GM18517 (cell line): Measurements from ENCODE around the gene CEACAM18.
"Not testable (repeated sequence)": the region's sequence is repeated elsewhere in the genome, so short reads cannot be mapped to it uniquely, and the experiment has no call there.

Source experiments
- ATAC-seq: cut with Tn5 transposase; IDR thresholded peaks from one replicate; pipeline ENCODE4 v1.9.1; 2021; ENCODE audit warnings: mild to moderate bottlenecking, moderate library complexity; ENCODE audit not compliant: unreplicated experiment

Gene CEACAM18

DNA sequence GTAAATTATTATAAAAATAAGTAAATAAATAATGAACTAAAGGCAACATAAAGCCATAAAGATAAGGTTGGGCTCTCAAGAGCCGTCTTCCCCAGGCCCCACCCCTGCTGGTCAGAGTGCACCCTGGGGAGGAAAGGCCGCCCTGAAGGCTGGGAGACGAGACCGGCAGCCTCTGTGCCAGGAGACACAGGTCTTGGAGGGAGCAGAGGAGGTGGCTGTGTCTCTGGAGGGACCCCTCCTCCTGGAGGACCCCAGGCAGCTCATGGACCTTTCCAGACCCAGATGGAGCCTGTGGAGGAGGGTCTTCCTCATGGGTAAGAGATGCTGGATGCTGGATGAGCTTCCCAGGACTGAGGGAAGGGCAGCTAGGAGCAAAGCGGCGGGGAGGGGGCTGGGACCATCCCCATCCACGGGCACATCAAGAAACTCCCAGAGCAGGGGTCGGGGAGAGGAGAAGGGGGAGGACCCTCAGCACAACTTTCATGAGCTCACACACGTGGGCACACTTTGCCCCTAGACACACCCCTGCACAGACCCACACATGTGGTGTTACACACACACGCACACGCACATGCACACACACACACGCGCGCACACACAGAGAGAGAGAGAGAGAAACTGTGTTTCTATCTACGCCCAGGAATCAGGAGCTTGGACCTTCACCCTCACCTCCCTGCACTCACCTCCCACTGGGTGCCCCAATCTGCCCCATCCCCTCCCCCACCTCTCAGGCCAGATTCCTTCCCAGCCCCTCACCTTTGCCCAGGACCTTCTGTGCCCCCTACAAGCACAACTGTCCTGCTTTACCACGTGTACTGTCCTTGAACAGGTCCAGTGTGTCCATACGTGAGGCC, at the start of gene CEACAM18:
Gene CEACAM18, plus strand, starts transcription at position 159 of the 854 bp plus-strand sequence.
- no peak for ATAC-seq

DNA sequence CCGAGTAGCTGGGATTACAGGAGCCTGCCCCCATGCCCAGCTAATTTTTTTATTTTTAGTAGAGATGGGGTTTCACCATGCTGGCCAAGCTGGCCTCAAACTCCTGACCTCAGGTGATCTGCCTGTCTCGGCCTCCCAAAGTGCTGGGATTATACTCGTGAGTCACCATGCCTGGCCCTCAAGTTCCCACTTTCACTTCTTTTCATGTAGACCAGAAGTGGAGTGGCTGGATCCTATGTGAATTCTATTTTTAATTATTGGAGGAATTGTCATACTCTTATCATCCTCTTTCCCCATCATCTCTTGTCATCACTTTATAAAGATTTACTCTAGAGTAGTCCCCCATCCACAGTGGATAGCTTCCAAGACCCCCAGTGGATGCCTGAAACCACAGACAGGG, 48.1 kb upstream of the CEACAM18 start:
- no peak for ATAC-seq

DNA sequence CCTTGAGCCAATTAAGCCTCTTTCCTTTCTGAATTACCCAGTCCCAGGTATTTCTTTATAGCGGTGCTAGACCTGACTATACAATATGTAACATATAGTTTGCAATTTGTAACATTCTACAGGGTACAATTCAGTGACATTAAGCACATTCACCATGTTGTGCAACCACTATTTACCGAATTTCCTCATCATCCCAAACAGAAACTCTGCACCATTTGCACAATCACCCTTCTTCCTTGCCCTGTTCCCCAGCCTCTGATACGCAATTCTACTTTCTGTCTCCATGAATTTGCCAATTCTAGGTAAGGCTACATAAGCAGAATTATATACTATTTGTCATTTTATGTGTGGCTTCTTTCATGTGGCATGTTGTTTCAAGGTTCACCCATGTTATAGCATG, 47.2 kb upstream of the CEACAM18 start:
- ATAC-seq: no peak

DNA sequence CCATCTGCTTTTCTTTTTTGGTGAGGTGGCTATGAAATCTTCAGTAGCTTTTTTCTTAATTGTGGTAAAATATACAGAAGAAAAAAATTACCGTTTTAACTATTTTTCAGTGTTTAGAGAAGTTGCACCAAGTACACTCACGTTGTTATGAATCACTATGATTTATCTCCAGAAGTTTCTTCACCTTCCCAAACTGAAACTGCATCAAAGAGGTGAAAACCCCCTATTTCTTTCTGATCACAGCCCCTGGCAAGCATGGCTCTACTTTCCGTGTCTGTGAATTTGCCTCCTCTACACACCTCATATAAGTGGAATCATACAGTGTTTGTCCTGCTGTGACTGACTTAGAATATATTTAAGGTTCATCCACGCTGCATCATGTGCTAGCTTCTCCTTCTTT, 45.3 kb upstream of the CEACAM18 start:
- no peak for ATAC-seq

DNA sequence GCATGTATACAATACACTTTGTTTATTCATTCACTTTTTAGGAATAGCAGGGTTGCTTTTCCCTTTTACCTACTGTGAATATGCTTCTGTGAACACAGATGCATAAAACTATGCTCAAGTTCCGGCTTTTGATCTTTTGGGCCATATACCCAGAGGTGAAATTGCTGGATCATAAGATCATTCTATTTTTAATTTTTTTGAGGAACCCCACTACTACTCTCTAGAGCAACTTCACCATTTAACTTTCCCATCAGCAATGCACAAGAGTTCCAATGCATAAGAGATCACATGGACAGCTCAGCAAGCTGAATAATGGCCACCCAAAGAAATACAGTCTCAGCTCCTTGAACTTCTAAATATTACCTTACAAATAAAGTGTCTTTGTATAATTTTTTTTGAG, 43.9 kb upstream of the CEACAM18 start:
- no peak for ATAC-seq

DNA sequence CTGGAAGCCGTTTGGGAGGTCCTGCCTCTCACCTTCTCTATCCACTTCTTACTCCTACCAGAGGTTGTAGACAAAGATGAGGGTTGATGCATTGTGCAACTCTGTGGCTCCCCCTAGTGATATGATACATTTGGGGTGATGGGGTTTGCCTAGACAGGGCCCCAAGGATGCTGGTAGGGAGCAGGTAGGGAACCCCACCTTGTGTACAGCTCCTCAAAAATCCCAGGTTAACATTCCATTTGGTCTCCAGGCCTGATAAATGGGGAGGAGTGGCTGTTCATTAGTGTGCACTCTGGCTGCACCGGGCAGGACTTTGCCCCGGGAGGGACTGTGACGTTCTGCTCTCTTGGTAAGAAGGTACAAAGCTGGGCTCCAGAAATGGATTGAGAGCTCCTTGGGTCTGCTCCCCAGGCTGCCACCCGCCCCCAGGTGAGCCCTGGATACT, 39.3 kb upstream of the CEACAM18 start:
- ATAC-seq: no peak

DNA sequence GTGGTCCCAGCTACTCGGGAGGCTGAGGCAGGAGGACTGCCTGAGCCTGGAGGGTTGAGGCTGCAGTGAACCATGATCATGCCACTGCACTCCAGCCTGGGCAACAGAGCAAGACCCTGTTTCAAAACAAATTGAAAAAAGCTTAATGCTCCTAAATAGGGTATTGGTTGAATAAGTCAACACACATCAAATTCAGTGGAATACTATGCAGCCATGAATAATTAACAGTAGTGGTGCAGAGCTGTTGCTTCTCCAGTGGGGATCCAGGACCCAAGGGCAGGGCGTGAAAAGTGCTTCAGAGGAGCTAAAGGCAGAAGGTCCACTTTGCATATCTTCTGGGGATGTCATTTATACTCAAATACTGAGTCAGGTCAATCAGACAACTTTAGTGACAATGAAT, 38.3 kb upstream of the CEACAM18 start:
- no peak for ATAC-seq

DNA sequence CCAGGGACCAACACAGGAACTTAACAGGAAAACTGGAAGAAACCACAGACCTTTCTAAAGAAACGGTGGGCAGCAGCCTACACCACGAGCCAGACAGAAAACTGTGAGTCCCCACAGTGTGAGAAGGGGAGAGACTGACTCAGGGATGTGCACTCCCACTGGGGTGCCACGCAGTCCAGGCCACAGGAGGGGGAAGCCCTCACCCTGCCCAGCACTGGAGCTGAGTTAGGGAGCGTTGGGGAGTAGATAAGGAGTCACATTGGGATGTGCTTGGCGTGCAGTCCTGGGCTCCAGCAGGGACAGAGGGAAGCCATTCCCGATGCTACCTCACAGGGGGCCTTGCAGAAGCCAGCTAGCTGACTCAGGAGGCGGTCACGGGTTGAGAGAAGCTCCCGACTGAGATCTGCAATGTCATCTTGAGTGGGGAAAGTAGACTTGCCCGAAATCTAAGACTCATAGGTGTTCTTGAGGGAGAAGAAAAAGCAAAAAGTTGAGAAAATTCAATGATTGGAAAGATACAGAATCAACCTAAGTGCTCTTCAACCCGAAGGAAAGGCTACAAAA, 37.4 kb upstream of the CEACAM18 start:
- ATAC-seq: no peak

DNA sequence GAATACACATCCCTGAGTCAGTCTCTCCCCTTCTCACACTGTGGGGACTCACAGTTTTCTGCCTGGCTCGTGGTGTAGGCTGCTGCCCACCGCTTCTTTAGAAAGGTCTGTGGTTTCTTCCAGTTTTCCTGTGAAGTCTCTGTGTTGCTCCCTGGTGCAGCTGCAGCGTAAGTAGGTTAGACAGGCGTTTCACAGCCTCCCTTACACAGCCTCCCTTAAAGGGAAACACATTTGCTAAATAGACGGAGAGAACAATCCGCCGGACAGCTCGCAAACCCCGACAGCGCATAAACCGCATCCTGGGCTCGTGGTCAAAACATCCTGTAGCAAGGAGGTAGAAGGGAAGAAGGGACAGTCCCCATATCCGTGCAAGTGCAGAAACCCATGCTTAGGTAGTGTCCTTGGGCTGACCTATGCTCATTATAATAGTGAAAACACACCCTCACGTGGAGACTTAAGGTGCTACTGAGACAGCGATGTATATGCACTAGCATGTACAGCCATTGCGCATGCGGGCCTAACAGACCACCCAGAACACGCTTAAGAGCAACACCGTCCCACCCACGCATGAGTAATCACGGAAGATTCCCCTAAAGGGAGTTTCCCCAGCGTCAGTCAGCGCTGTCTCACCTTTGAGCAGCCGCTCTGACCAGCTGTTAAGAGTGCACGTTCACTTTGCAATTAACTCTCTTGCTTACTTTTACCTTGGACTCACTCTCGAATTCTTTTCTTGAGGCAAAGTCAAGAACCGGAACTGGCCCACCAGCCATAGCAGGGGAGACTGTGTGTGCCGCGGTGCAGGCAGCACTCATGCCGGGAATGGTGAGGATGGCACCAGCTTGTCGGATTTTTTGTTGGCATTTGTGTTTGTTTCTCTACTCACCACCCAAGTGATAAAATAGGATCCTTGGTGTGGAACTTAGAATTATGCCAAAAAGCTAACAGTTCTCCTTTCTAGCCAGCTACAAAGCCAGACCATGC, 36.6 kb upstream of the CEACAM18 start:
- ATAC-seq: peak; percentile 94

DNA sequence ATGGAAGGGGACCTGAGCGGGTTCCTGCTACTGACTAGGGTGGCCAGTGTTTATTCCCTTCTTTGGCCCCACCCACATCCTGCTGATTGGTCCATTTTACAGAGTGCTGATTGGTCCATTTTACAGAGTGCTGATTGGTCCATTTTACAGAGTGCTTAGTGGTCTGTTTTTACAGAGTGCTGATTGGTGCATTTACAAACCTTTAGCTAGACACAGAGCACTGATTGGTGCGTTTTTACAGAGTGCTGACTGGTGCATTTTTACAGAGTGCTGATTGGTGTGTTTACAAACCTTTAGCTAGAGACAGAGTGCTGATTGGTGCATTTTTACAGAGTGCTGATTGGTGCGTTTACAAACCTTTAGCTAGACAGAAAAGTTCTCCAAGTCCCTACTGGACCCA, 30.8 kb upstream of the CEACAM18 start:
- ATAC-seq: not testable (repeated sequence)

DNA sequence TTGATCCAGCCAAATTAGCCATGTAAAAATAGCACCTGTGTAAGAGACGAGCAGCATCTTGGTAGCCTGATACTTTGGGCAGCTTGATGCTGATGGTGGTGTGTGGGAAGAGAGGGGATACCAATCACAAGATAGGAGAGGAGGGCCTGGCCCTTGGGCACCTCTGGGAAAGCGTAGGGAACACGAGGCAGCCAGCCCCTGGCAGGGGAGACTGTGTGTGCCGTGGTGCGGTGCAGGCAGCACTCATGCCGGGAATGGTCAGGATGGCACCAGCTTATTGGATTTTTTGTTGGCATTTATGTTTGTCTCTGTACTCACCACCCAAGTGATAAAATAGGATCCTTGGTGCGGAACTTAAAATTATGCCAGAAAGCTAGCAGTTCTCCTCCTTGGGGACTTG, 30.3 kb upstream of the CEACAM18 start:
- no peak for ATAC-seq

DNA sequence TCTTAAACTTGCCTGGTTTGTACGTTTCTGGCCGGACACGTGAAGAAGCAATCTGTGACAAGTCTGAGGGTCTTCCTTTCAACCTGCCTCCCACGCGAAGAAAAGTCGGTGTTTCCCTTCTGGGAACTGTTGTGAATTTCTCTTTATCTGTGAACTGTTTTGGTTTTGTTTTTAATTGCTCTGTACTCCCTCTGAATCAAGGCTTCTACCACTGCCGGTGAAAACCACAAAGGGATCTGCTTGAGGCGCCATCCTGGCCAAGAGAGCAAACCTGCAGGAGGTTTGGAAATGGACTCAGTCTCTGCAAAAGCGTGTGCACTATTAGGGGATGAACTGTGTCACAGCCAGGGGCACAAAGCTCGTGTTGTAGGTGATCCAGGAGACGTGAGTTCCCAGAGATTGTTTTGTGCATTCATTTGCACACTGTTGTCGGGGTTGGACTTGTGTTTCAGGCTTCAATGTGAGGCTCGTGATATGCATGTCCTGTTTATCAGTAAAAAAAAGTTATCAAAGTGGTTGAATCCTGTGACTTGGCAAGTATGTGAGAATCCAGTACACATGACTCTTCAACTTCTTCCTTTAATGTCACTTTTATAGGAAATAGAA, 29.8 kb upstream of the CEACAM18 start:
- no peak for ATAC-seq

DNA sequence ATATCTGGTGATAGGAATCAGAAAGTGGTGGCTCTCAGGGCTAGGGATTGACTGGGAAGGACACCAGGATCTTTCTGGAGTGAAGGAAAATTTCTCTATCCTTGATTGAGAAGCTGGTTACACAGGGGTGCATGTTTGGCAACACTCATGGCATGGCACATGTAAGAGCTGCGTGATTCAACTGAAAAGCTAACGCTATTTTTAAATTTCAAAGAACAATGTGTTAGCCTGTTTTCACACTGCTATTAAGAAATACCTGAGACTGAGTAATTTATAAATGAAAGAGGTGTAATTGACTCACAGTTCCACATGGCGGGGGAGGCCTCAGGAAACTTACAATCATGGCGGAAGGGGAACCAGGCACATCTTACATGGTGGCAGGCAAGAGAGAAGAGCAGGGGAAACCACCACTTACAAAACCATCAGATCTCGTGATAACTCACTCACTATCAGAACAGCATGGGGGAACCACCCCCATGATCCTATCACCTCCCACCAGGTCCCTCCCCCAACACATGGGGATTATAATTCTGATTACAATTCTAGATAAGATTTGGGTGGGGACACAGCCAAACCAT, 27.5 kb upstream of the CEACAM18 start:
- ATAC-seq: no peak

DNA sequence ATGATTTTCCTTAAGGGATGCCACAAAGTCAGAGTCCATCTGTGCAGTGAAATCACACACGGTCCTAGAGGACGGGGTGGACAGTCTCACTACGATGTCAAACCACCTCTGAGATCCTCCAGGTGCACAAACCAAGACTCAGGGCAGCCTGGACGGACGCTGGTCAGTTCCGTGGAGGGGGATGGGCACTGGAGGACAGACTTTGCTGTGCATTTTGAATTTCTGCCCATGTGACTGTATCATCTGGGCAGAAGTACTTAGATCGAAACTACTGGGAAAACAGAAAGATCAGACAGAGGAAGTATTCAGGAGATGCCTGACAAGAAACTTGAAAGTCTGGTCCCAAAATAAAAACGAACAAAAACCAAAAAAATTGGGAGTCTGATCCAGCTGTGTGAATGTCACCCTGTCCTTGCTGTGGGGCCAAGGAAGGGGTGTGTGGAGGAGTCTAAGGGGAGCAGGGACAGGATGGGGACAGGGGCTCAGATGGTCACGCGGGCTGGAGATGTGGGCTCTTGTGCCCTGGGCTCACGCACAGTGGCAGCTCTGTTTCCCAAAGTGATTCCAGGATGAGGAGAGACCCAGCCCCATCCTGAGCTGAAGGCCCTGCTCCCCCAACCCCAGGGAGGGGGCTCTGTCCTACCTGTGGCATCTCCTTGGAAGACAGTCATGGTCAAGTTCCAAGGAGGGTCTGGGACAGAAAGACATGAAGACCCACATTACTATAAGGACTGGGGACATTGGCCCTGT, 21.6 kb upstream of the CEACAM18 start:
- ATAC-seq: no peak

DNA sequence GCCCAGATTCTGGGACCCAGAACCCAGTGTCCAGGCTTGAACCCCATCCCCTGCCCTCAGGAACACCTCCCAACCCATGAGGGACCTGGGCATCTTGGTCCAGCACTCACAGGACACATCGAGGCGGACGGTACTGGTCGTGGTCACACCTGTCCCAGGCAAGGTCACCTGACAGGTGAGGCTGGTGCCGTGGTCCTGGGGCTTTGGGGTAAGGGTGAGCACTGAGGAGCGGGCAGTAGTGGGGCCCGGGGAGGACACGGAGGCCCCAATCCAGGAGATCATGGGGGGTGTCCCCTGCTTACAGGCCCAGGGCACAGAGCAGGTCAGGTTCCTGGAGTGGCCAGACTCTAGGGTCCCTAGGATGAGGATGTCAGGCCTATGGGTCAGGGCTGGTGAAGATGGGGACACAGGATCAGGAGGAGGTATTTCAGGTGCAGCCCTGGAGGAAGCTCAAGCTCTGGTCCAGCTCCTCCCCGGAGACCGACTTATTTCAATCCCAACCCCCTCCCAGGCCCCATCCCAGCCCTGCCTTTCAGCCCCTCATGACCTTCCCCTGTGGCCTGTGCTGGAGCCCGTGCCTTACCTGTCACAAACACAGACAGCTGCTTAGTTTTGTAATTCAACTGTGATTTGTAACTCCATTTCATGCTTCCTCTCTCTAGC, 20.9 kb upstream of the CEACAM18 start:
- no peak for ATAC-seq

DNA sequence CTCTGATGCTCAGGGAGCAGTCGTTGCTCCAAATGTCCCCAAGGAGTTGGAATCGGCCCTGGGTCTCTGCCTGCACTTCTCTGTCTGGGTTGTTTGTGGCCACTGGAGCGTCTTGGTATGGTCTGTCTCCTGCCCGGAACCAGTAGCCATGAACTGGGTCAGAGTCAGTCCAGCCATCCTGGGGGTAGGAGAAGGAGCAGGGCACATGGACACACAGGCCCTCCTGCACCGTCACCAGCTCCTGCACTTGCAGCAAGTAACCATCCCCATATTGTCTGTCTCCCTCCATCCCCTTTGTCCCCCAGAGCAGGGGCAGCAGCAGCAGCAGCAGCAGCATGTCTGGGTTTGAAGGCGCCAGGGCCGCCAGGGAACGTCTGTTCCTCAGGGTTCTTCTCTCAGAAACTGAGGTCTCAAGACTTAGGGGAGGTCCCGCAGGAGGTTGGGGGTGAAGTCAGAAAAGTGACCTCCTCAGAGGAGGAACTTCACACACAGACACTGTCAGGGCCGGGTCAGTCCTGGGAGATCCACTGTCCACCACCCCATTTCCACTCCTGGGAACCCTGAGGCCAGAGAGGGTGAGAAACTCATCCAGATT, 20.2 kb upstream of the CEACAM18 start, which contains the start of gene SIGLEC8:
Gene SIGLEC8, minus strand, starts transcription at position 404 of the 595 bp plus-strand sequence. Its CDS starts 67 bp downstream, at position 337.
- no peak for ATAC-seq

DNA sequence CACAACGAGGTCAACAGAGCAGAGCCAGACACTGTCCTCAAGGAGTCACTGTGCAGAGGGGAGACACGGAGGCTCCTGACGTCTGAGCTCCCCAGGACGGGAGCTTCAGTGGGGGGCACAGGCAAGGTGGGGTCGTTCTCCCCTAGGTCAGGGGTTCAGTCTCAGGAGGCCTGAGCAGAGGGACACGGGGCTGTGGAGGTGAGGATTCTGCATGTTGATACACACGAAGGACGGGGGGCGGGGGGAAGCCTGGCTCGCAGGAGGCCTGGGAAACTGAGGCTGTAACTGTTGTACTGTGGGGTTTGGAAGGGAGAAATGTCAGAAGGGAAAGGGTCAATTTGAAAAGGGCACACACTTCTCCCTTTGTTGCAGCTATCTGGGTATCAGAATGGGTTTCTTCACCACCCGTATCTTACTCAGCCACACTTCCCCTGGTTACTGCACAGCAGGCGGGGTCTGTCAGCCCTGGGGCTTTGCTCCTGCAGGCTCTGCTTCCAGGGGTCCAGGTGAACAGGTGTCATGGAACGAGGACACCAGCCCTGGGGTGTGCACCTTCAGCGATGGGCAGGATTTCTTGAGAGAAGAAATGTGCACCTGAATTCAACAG, 19.3 kb upstream of the CEACAM18 start:
- ATAC-seq: no peak
